Measurements from ENCODE around the gene IGF2. TPM values are rescaled to one million over a fixed set of nuclear protein-coding genes. Genes with fewer than 3 reads are reported as not detected.

Gene IGF2
- total RNA-seq, 1 experiment from 2014 or later: 14.5 TPM

DNA sequence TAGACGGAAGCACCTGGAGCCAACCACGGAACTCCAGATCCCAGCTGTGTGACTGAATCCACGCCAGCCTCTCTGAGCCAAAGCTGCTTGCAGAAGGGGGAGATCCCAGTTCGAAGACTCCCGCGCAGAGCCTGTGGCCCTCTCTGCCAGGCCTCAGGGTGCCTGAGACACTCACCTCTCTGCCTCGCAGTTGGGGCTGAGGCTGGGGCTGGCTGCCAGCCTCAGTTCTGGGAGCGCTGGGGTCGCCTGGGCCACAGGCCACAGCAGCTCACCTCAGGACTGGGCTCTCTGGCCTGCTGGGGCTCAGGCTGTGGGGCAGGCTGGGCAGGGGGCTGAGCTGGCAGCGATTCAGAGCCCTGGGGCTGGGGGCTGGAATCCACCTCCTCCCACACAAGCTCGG is 8.2 kb upstream of the IGF2 start:
- Histone ChIP-seq H3K27ac (ENCODE audit: low read length) (no peak overlapping the region), H3K27me3 (ENCODE audit: control insufficient read depth, insufficient read depth, low read length) (peaks cover 44% of the 10 kb centered on the region), H3K36me3 (ENCODE audit: control insufficient read depth, insufficient read depth, low read length) (no peaks in the 10 kb centered on the region), H3K4me1 (ENCODE audit: control insufficient read depth, insufficient read depth, low read length) (peaks cover 21% of the 10 kb centered on the region; the same call in 1 of the 2 replicates), H3K9me3 (ENCODE audit: control insufficient read depth, insufficient read depth, low read depth, low read length) (no peaks in the 10 kb centered on the region), H3K4me3 (ENCODE audit: low read depth in 2 of 2, low read length in 2 of 2) (no peak overlapping the region)
- ATAC-seq (no peak), DNase-seq (ENCODE audit: low read depth, low spot score) (no peak)
- TF ChIP-seq, protein P1, sequence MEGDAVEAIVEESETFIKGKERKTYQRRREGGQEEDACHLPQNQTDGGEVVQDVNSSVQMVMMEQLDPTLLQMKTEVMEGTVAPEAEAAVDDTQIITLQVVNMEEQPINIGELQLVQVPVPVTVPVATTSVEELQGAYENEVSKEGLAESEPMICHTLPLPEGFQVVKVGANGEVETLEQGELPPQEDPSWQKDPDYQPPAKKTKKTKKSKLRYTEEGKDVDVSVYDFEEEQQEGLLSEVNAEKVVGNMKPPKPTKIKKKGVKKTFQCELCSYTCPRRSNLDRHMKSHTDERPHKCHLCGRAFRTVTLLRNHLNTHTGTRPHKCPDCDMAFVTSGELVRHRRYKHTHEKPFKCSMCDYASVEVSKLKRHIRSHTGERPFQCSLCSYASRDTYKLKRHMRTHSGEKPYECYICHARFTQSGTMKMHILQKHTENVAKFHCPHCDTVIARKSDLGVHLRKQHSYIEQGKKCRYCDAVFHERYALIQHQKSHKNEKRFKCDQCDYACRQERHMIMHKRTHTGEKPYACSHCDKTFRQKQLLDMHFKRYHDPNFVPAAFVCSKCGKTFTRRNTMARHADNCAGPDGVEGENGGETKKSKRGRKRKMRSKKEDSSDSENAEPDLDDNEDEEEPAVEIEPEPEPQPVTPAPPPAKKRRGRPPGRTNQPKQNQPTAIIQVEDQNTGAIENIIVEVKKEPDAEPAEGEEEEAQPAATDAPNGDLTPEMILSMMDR (IDR thresholded peaks at IDR 0.05): no peak
- no peak for TF ChIP-seq TCF7L2 (IDR thresholded peaks at IDR 0.05; ENCODE audit: low read depth, low read length)
- no peak for TF ChIP-seq POLR2AphosphoS5 (IDR thresholded peaks at IDR 0.05; ENCODE audit: low read depth, low read length)
- TF ChIP-seq, protein P2, sequence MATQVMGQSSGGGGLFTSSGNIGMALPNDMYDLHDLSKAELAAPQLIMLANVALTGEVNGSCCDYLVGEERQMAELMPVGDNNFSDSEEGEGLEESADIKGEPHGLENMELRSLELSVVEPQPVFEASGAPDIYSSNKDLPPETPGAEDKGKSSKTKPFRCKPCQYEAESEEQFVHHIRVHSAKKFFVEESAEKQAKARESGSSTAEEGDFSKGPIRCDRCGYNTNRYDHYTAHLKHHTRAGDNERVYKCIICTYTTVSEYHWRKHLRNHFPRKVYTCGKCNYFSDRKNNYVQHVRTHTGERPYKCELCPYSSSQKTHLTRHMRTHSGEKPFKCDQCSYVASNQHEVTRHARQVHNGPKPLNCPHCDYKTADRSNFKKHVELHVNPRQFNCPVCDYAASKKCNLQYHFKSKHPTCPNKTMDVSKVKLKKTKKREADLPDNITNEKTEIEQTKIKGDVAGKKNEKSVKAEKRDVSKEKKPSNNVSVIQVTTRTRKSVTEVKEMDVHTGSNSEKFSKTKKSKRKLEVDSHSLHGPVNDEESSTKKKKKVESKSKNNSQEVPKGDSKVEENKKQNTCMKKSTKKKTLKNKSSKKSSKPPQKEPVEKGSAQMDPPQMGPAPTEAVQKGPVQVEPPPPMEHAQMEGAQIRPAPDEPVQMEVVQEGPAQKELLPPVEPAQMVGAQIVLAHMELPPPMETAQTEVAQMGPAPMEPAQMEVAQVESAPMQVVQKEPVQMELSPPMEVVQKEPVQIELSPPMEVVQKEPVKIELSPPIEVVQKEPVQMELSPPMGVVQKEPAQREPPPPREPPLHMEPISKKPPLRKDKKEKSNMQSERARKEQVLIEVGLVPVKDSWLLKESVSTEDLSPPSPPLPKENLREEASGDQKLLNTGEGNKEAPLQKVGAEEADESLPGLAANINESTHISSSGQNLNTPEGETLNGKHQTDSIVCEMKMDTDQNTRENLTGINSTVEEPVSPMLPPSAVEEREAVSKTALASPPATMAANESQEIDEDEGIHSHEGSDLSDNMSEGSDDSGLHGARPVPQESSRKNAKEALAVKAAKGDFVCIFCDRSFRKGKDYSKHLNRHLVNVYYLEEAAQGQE (IDR thresholded peaks at IDR 0.05; ENCODE audit: insufficient read depth in 1 of 2, low read depth in 2 of 2, low read length in 1 of 2): no peak
- no peak for TF ChIP-seq SIN3A (IDR thresholded peaks at IDR 0.05; ENCODE audit: borderline replicate concordance, insufficient read depth, low read depth, low read length)
- intact Hi-C loops (cut with micrococcal nuclease; ENCODE audit: unreplicated experiment): no loop called here
- POLR2A ChIA-PET: no interaction called here
- in situ Hi-C loops (cut with HindIII; ENCODE audit: low pct_unique_long_range_greater_than_20kb, low sequenced_read_pairs): loop anchor here (10.0 kb wide), 1 partner anchor 53 kb away; no protein-coding TSS in a partner anchor
- CTCF ChIA-PET: interaction anchor here (2.4 to 8.3 kb wide), 2 partner anchors 111 to 265 kb away, joined by 8 to 236 read pairs; no protein-coding TSS in a partner anchor
- no TSS peak for BruUV-seq (replicated peaks)

DNA sequence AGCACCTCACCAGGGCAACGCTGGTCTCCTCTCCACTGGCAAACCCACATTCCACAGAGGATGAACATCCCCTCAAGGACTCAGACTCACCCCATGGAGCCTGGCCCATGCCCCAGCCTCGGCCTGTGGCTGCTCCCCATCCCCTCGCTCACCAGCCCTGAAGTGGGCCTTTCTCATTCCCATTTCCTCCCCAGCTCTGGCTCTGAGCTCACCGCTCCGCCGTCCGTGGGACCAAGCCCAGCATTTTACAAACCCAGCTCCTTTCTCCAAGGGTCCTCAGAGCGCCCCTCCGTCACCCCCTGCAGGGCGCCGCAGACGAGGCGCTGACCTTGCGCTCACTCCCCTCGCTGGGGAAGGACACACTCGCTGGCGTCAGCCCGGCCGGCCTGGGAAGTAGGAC is 6.9 kb upstream of the IGF2 start:
- Histone ChIP-seq H3K9me3 (ENCODE audit: control insufficient read depth, insufficient read depth, low read depth, low read length) (no peaks in the 10 kb centered on the region), H3K36me3 (ENCODE audit: control insufficient read depth, insufficient read depth, low read length) (peaks cover 3% of the 10 kb centered on the region; the same call in 1 of the 2 replicates), H3K4me3 (ENCODE audit: low read depth in 2 of 2, low read length in 2 of 2) (no peak overlapping the region), H3K27me3 (ENCODE audit: control insufficient read depth, insufficient read depth, low read length) (peaks cover 57% of the 10 kb centered on the region), H3K4me1 (ENCODE audit: control insufficient read depth, insufficient read depth, low read length) (peaks cover 8% of the 10 kb centered on the region; the same call in 1 of the 2 replicates), H3K27ac (ENCODE audit: low read length) (no peak overlapping the region)
- BruUV-seq (replicated peaks): no TSS peak
- intact Hi-C loops (cut with micrococcal nuclease; ENCODE audit: unreplicated experiment): no loop called here
- ATAC-seq (no peak), DNase-seq (ENCODE audit: low read depth, low spot score) (no peak)
- TF ChIP-seq, protein P2 (IDR thresholded peaks at IDR 0.05; ENCODE audit: insufficient read depth in 1 of 2, low read depth in 2 of 2, low read length in 1 of 2): no peak
- TF ChIP-seq TCF7L2 (IDR thresholded peaks at IDR 0.05; ENCODE audit: low read depth, low read length) (no peak), SIN3A (IDR thresholded peaks at IDR 0.05; ENCODE audit: borderline replicate concordance, insufficient read depth, low read depth, low read length) (no peak), POLR2AphosphoS5 (IDR thresholded peaks at IDR 0.05; ENCODE audit: low read depth, low read length) (no peak)
- TF ChIP-seq, protein P1 (IDR thresholded peaks at IDR 0.05): no peak
- POLR2A ChIA-PET: interaction anchor here (0.5 kb wide), 1 partner anchor 150 kb away, joined by 7 read pairs; no protein-coding TSS in a partner anchor
- CTCF ChIA-PET: no interaction called here
- in situ Hi-C loops (cut with HindIII; ENCODE audit: low pct_unique_long_range_greater_than_20kb, low sequenced_read_pairs): loop anchor here (10.0 kb wide), 1 partner anchor 51 kb away; no protein-coding TSS in a partner anchor

Data from Panc1 (cell line).